HEK293 (cell line): Measurements from ENCODE around the gene AGPAT1.

Experiments used
- CTCF ChIP-seq: fragments of 450-650 bp; formaldehyde crosslinking; IDR thresholded peaks from 2 replicates; pipeline ENCODE4 v1.5.1; 2016; ENCODE audit warnings: missing biosample characterization, missing genetic modification characterization
- KLF10 ChIP-seq: fragments of 450-650 bp; IDR thresholded peaks from 2 replicates; pipeline ENCODE4 v1.5.1; 2018; ENCODE audit warnings: missing biosample characterization, mild to moderate bottlenecking, missing genetic modification characterization
- KLF9 ChIP-seq: fragments of 450-650 bp; formaldehyde crosslinking; IDR thresholded peaks from 2 replicates; pipeline ENCODE4 v1.5.1; 2016; ENCODE audit warnings: missing biosample characterization, missing genetic modification characterization, low read depth
- OSR2 ChIP-seq: fragments of 450-650 bp; formaldehyde crosslinking; IDR thresholded peaks from 2 replicates; pipeline ENCODE4 v1.5.1; 2016; ENCODE audit warnings: missing biosample characterization, missing genetic modification characterization
- PRDM4 ChIP-seq: fragments of 450-650 bp; formaldehyde crosslinking; IDR thresholded peaks from 2 replicates; pipeline ENCODE4 v1.5.1; 2017; ENCODE audit warnings: missing biosample characterization, missing genetic modification characterization
- SCRT2 ChIP-seq: fragments of 450-650 bp; formaldehyde crosslinking; IDR thresholded peaks from 2 replicates; pipeline ENCODE4 v1.5.1; 2016; ENCODE audit warnings: missing biosample characterization, missing genetic modification characterization
- WT1 ChIP-seq: fragments of 450-650 bp; formaldehyde crosslinking; IDR thresholded peaks from 2 replicates; pipeline ENCODE4 v1.5.1; 2016; ENCODE audit warnings: missing biosample characterization, missing genetic modification characterization
- ZBTB11 ChIP-seq: fragments of 450-650 bp; formaldehyde crosslinking; conservative IDR thresholded peaks from 2 replicates; pipeline ENCODE4 v1.5.1; 2016; ENCODE audit warnings: low read depth, missing biosample characterization, missing genetic modification characterization
- ZBTB21 ChIP-seq: fragments of 450-650 bp; formaldehyde crosslinking; IDR thresholded peaks from 2 replicates; pipeline ENCODE4 v1.5.1; 2017; ENCODE audit warnings: missing biosample characterization, missing genetic modification characterization
- ZBTB8A ChIP-seq: fragments of 450-650 bp; formaldehyde crosslinking; IDR thresholded peaks from 2 replicates; pipeline ENCODE4 v1.5.1; 2016; ENCODE audit warnings: missing biosample characterization, missing genetic modification characterization
- ZFP37 ChIP-seq: fragments of 450-650 bp; formaldehyde crosslinking; IDR thresholded peaks from 2 replicates; pipeline ENCODE4 v1.5.1; 2016; ENCODE audit warnings: missing biosample characterization, missing genetic modification characterization
- ZIC2 ChIP-seq: fragments of 450-650 bp; formaldehyde crosslinking; IDR thresholded peaks from 2 replicates; pipeline ENCODE4 v1.5.1; 2016; ENCODE audit warnings: missing biosample characterization, missing genetic modification characterization
- ZNF133 ChIP-seq: fragments of 450-650 bp; formaldehyde crosslinking; IDR thresholded peaks from 2 replicates; pipeline ENCODE4 v1.5.1; 2016; ENCODE audit warnings: missing biosample characterization, missing genetic modification characterization
- ZNF155 ChIP-seq: fragments of 450-650 bp; formaldehyde crosslinking; IDR thresholded peaks from 2 replicates; pipeline ENCODE4 v1.5.1; 2016; ENCODE audit warnings: missing biosample characterization, missing genetic modification characterization
- ZNF16 ChIP-seq: fragments of 450-650 bp; formaldehyde crosslinking; IDR thresholded peaks from 2 replicates; pipeline ENCODE4 v1.5.1; 2016; ENCODE audit warnings: low read depth, missing biosample characterization, missing genetic modification characterization
- ZNF26 ChIP-seq: fragments of 450-650 bp; formaldehyde crosslinking; IDR thresholded peaks from 2 replicates; pipeline ENCODE4 v1.5.1; 2016; ENCODE audit warnings: missing biosample characterization, missing genetic modification characterization
- ZNF311 ChIP-seq: fragments of 450-650 bp; formaldehyde crosslinking; IDR thresholded peaks from 2 replicates; pipeline ENCODE4 v1.5.1; 2017; ENCODE audit warnings: missing biosample characterization, missing genetic modification characterization, borderline replicate concordance
- ZNF362 ChIP-seq: fragments of 450-650 bp; formaldehyde crosslinking; IDR thresholded peaks from 2 replicates; pipeline ENCODE4 v1.5.1; 2016; ENCODE audit warnings: missing biosample characterization, missing genetic modification characterization
- ZNF404 ChIP-seq: fragments of 450-650 bp; formaldehyde crosslinking; IDR thresholded peaks from 2 replicates; pipeline ENCODE4 v1.5.1; 2017; ENCODE audit warnings: missing biosample characterization, missing genetic modification characterization
- ZNF426 ChIP-seq: fragments of 450-650 bp; formaldehyde crosslinking; IDR thresholded peaks from 2 replicates; pipeline ENCODE4 v1.5.1; 2017; ENCODE audit warnings: missing biosample characterization, missing genetic modification characterization, mild to moderate bottlenecking, inconsistent platforms, moderate library complexity
- ZNF48 ChIP-seq: fragments of 450-650 bp; formaldehyde crosslinking; IDR thresholded peaks from 2 replicates; pipeline ENCODE4 v1.5.1; 2016; ENCODE audit warnings: missing biosample characterization, missing genetic modification characterization
- ZNF529 ChIP-seq: fragments of 450-650 bp; formaldehyde crosslinking; IDR thresholded peaks from 2 replicates; pipeline ENCODE4 v1.5.1; 2017; ENCODE audit warnings: missing genetic modification characterization, missing biosample characterization; ENCODE audit not compliant: insufficient replicate concordance
- ZNF645 ChIP-seq: fragments of 450-650 bp; formaldehyde crosslinking; IDR thresholded peaks from 2 replicates; pipeline ENCODE4; 2016; ENCODE audit warnings: missing biosample characterization, missing genetic modification characterization
- ZNF777 ChIP-seq: fragments of 450-650 bp; formaldehyde crosslinking; IDR thresholded peaks from 2 replicates; pipeline ENCODE4 v1.5.1; 2017; ENCODE audit warnings: missing biosample characterization, missing genetic modification characterization, borderline replicate concordance
- ZSCAN16 ChIP-seq: fragments of 450-650 bp; formaldehyde crosslinking; IDR thresholded peaks from 2 replicates; pipeline ENCODE4 v1.5.1; 2016; ENCODE audit warnings: missing biosample characterization, missing genetic modification characterization
- ZSCAN4 ChIP-seq: fragments of 450-650 bp; formaldehyde crosslinking; IDR thresholded peaks from 2 replicates; pipeline ENCODE4 v1.5.1; 2017; ENCODE audit warnings: missing biosample characterization, missing genetic modification characterization

AGPAT1 gene

GRCh38 chr6:32127717-32128592 is 47.9 kb downstream of the AGPAT1 start, which contains the start of gene ATF6B (continued):
- no peak for TF ChIP-seq ZNF362 (tag by site-specific recombination)
- TF ChIP-seq ZBTB11: peak; percentile 86
- no peak for TF ChIP-seq PRDM4 (tag by site-specific recombination)
- no peak for TF ChIP-seq ZNF133 (tag by site-specific recombination)
- no peak for TF ChIP-seq ZNF404 (tag by site-specific recombination)
- TF ChIP-seq ZSCAN4 (tag by site-specific recombination): no peak
- no peak for TF ChIP-seq ZNF645 (tag by site-specific recombination)
- no peak for TF ChIP-seq ZNF155 (tag by site-specific recombination)
- TF ChIP-seq ZNF529 (tag by site-specific recombination): no peak
- TF ChIP-seq WT1 (tag by site-specific recombination): peak; percentile 42; the same call in 1 of the 2 replicates
- no peak for TF ChIP-seq ZNF16 (tag by site-specific recombination)
- no peak for TF ChIP-seq OSR2 (tag by site-specific recombination)
- no peak for TF ChIP-seq ZNF48 (tag by site-specific recombination)
- TF ChIP-seq ZNF426: no peak
- TF ChIP-seq ZIC2: no peak
- peak; percentile 73; the same call in 1 of the 2 replicates for TF ChIP-seq KLF9
- no peak for TF ChIP-seq ZNF311 (tag by site-specific recombination)
- TF ChIP-seq ZSCAN16: no peak
- TF ChIP-seq ZNF26 (tag by site-specific recombination): no peak
- peak; percentile 94 for TF ChIP-seq SCRT2 (tag by site-specific recombination)
- TF ChIP-seq ZFP37 (tag by site-specific recombination): no peak
- peak; percentile 42; the same call in 1 of the 2 replicates for TF ChIP-seq ZNF777 (tag by site-specific recombination)
- no peak; the same call in 1 of the 2 replicates for TF ChIP-seq CTCF
- TF ChIP-seq ZBTB21 (tag by site-specific recombination): peak; percentile 28; the same call in 1 of the 2 replicates
- TF ChIP-seq KLF10 (tag by site-specific recombination): peak; percentile 99
- TF ChIP-seq ZBTB8A (tag by site-specific recombination): peak; percentile 36; the same call in 1 of the 2 replicates
